ENCODE measurements around the gene MXD3.
A peak's percentile ranks its signal among the peaks of the same experiment; 100 is the strongest.
"Not testable (repeated sequence)": the region's sequence is repeated elsewhere in the genome, so short reads cannot be mapped to it uniquely, and the experiment has no call there.

Gene MXD3

DNA sequence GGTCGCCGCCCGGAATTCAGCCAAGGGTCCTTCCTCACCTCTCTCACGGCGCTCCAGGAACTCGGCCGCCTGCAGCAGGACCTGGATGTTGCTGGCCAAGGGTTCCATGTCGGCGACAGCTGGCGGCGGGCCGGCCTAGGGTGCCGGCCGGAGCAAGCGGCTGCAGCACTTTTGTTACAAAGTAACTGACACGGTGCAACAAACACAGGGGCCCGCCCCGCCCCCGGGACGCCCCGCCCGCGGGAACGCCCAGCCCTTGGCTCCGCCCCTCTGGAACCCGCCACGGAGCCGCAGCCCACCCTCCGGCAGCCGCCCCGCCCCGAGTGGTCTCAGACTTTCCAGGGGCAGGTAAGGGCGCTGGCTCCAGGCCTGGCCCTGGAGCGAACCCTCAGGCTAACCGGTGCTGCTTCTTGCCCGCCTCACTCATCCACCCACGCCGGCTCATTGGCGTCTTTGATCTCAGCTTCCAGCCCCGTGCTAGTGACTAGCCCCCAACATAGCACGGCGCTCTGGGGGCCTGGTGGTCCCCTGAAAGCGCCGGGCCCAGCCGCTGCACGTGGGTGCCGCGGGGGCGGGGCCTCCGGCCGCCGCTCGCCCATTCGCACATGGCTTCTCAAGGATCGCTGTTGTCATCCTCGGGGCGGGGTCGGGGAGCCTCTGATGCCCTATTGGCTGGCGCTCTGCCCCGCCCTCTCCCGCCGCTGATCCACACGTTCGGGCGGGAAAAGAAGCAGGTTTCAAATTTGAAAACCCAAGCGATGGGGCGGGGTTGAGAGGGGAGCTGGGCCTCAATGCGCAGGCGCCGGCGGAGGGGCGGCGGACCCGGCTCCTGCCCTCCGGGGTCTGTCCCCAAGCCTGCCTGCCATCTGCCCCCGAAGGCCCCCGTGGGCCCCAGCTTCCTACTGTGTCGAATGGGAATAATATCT is at the start of gene MXD3:
MXD3 (minus strand) TSS at position 176 of the 926 bp plus-strand sequence; CDS start at position 108, 68 bp downstream.
- peak; percentile 89 to 98 for DNase-seq (ENCODE audit: low read depth in 2 of 2)

DNA sequence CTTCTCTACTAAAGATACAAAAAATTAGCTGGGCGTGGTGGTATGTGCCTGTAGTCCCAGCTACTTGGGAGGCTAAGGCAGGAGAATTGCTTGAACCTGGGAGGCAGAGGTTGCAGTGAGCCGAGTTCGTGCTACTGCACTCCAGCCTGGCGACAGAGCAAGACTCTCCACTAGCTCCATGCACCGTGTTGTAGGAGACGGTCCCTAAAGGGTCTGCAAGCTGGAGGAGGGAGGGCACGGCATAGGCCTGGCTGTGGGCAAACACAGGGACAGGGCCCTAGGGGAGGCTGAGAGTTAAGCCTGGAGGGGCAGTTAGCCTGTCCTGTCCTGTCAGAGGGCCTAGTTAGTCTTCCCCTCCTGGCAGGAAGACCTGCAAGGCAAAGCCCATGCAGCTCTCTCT is 49.0 kb upstream of the MXD3 start:
- DNase-seq (ENCODE audit: low read depth in 2 of 2), result not testable (repeated sequence)

GRCh38 chr5:177359860-177360259 is 48.2 kb upstream of the MXD3 start:
- DNase-seq (ENCODE audit: low read depth in 2 of 2), result no peak

DNA sequence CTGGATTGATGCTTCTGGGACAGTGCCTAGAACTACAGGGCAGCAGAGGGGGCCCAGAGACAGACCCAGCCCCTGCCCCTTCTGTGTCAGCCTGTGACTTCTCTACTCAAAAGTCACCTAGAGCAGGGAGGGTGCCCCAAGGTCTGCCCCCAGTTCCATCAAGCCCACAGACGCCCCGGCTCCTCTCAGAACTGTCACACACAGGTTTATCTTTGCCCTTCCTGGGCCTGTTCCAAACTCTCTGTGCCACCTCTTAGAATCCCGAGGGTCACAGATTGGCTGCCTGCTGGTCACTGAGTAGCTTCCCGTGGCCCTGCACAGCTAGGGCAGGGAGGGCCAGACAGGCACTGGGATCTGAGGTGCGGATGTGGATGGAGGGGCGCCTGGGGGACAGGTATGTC is 47.8 kb upstream of the MXD3 start:
- no peak for DNase-seq (ENCODE audit: low read depth in 2 of 2)

DNA sequence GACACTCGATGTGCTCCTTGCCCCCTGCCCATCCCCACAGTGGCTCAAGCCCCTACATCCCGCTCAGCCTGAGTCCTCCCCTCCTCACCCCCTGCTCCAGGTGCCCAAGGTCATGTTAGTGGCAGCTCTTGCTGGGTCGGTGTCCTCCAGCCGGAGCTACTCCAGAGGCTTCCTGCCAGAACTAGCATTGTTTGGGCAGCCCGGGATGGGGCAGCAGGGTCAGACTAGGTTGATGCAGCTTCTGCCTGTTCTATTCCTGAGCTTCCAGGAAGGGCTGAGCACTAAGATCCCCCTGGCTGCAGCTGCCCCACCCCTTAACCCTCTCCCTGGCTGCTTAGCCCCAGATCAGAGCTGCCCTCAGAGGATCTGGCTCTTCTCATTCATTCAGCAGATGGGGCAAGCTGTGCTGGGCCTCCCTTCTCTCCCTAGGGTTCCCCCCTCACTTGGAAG is 46.7 kb upstream of the MXD3 start:
- DNase-seq (ENCODE audit: low read depth in 2 of 2), result no peak

- DNase-seq (ENCODE audit: low read depth in 2 of 2), result peak; percentile 33 to 49
Observed at GRCh38 chr5:177357459-177358351, 46.0 kb upstream of the MXD3 start, which contains the start of gene RGS14. Gene RGS14, plus strand, starts transcription at chr5:177357924. Its CDS starts 101 bp downstream, at chr5:177358025.

DNA sequence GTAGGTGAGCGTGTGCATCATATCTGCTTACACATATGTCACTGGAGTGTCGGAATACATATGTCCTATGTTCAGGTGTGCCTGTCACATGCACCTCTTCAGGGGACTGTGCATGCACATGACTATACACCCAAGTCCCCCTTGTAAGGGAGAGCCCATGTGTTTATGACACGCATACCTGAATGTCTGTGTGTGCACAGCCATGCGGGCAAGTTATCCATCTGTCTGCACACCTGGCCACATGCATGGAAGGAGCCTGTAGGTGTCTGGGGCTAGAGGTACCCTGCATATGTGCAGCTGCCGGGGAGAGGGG is 45.4 kb upstream of the MXD3 start:
- no peak for DNase-seq (ENCODE audit: low read depth in 2 of 2)

DNA sequence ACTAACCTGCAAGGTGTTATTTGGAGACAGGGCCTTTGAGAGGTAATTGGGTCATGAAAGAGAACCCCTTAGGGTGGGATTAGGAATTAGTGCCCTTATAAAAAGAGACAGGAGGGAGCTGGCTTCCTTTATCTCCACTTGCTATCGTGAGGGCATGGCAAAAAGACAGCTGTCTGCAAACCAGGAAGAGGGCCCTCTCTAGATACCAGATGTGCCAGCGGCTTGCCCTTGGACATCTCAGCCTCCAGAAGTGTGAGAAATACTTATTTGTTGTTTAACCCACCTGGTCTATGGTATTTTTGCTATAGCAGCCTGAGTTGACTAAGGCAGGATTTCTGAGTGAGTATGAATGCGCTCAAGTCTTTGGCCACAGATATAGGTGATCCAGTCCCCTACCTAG is 45.0 kb upstream of the MXD3 start:
- no peak for DNase-seq (ENCODE audit: low read depth in 2 of 2)

DNA sequence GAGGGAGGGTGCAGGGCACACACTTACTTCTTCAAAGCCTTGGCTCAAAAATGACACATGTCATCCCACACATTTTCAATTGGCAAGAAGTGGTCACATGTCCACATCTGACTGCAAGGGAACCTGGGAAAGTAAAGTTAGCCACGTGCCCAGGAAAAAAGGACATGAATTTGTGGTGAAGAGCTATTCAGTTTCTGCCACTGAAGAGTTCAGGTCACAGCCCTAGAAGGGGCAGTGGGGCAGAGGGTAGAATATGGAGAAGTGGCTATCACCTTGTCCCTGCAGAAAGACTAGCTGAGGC is 44.1 kb upstream of the MXD3 start:
- no peak for DNase-seq (ENCODE audit: low read depth in 2 of 2)

DNA sequence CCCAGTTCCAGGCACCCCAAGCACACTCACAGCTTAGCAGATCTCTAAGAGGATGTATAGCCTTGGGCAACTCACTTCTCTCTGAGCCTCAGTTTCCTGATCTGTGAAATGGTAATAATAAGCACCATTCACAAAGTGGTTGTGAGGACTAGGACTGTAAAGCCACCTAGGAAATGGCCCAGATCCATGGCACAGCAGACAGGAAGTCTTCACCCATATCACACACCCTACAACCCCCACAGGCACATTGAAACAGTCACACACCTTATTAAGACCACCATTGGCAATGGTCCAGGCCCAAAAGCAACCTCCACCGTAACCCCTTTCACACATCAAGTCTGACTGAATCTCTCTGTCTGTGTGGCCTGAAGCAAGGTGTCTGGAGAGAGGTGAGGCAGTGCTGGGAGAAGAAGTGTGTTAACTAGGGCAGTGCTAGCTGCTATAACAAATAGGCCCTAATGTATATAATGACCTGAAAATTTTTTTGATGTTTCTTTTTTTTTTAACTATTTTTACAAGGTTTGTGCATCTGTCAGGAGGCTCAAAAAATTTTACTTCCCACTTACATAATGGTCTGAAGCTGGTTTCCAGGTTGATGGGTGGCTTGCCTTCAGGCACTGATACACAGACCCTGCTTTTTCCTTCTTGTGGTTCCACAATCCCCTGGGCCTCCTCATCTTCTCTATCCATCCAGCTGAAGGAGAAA is 43.6 kb upstream of the MXD3 start:
- DNase-seq (ENCODE audit: low read depth in 2 of 2), result no peak

DNA sequence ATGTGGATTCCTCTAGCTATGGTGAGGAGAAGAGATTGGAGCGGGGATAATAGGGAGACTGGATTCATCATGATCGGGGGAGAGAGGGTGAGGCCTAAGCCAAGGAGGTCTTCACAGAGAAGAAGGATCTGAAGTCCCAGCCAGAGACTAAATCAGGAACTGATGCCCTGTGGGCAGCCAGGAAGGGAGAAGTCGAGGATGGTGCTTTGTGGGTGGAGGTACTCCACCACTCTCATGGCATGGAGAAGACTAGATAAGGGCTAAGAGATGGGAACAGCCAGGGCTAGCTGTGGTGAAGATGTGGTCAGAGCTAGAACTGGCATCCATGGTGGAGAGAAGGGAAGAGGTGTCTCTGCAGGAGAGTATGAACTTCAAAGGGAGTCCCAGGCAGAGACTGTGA is 43.0 kb upstream of the MXD3 start:
- no peak for DNase-seq (ENCODE audit: low read depth in 2 of 2)

GRCh38 chr5:177354256-177354655 is 42.6 kb upstream of the MXD3 start:
- no peak for DNase-seq (ENCODE audit: low read depth in 2 of 2)

DNA sequence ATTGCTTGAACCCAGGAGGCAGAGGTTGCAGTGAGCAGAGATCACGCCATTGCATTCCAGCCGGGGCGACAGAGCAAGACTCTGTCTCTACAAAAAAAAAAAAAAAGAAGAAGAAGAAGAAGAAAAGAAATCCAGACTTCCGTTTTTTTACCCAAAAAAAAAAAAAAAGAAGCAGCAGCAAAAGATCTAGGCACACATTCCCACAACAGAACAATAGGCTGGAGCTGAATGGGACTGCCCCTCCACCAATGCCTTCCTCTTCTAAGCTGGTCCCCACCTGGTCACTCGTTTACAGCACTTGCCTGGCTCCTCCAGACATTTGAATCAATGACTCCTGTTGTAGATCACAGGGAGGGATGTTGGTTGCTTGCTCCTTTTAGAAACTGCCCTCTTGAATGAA is 41.4 kb upstream of the MXD3 start:
- no peak for DNase-seq (ENCODE audit: low read depth in 2 of 2)

DNA sequence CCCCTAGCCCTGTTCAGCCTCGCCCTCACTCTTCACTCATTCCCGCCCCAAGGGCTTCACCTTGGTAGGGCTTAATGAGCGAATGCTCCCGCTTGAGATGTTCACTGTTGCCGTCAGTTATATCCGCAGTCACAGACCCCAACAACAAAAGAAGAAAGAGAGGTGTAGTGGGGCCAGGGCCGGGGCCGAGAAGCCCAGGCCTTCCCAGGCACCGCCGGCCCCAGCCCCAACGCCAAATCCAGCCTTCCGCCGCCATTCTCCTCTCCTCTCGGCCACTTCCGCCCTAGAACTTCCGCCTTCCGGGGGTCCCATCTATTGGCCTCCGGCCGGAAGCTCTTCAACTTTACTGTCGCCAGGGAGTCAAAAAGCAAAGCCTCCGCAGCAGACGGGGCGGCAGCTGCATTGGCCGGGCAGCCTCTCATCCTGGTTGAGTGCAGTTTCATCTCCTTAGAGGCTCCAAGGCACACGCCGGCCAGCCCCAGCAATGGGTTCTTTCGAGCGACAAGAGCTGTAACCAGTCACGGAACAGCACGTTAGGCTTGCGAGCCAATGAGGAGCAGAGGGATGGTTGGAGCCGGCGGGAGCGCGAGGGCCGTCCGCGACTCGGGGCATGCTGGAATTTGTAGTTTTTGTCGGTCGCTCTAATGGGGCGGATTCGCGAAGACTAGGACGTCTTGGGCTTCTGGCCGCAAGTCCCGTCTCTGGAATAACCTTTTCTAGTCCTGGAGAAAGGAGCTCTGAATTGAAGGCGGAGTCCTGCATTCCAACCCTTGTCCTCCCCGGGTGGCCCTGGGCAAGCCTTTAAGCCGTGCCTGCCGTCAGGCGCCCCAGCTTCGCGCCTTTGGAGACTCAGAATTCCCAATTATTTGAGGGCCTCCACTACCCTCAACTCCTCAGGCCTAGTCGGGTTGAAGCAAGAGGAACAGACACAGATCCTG is 40.0 kb upstream of the MXD3 start, which contains the start of gene LMAN2:
LMAN2 (minus strand) TSS at position 277 of the 938 bp plus-strand sequence; CDS start at position 256, 21 bp downstream.
- peak; percentile 85 to 86 for DNase-seq (ENCODE audit: low read depth in 2 of 2)

DNA sequence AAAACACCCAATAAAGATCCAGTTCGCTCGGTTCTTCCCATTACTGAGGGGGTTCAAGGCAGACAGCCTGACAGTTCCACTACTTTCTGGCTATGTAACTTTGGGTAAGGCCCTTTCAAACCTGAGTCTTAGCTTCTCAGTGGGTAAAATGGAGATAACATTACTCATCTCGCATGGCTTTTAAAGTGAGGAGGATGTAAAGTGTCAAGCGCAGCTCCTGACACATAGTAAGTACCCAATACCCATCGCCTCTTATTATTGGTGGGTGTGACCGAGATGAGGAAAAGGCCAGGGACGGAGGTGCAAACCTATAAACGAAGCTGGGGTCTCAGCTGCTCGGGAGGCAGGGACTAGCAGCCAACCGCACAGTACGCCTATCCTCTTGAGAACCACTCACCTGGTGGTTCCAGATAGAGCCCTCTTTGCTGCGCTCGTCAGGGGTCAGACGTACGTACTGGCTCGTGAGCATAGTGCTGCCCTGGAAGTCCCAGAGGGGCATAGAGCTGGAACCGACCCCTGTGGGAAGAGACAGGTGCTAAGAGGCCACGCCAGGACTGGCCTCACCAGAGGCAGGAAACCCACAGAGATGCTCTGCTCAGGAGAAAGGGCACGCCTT is 39.2 kb upstream of the MXD3 start:
- no peak for DNase-seq (ENCODE audit: low read depth in 2 of 2)

DNA sequence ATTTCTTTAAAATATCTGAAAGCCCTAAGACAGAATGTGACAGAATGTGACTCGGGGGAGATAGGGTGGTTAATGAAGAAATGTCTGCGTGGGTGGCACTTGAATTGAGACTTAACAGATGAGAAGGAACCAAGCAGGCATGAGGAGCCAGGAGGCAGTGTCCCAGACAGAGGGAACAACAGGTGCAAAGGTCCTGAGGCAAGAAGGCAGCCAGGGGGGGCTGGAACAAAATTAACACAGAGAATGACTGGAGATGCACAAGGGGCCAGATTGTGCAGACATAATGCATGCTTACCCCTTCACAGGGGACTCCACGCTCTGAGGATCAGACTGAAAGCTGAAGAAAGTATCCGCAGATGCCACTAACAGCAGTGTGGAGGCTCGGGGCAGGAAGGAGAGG is 38.1 kb upstream of the MXD3 start:
- no peak for DNase-seq (ENCODE audit: low read depth in 2 of 2)

DNA sequence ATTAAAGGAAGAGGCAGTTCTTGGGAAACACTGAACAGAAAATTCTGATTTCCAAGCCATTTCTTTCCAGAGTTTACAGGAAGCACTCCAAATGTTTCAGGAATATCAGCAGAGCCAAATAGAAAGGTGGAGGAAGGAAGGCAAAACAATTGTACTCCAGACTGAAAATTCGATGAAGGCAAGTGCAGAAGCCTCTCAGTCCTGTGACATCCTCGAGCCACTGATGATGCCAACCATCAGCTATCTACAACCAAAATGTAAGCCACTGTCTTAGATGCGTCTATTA is 37.6 kb upstream of the MXD3 start:
- DNase-seq (ENCODE audit: low read depth in 2 of 2), result no peak

GRCh38 chr5:177347699-177348098 is 36.0 kb upstream of the MXD3 start:
- DNase-seq (ENCODE audit: low read depth in 2 of 2), result no peak

- DNase-seq (ENCODE audit: low read depth in 2 of 2), result no peak
Observed at GRCh38 chr5:177346820-177347219, 35.1 kb upstream of the MXD3 start.

GRCh38 chr5:177344891-177345290 is 33.2 kb upstream of the MXD3 start:
- DNase-seq (ENCODE audit: low read depth in 2 of 2), result no peak

DNA sequence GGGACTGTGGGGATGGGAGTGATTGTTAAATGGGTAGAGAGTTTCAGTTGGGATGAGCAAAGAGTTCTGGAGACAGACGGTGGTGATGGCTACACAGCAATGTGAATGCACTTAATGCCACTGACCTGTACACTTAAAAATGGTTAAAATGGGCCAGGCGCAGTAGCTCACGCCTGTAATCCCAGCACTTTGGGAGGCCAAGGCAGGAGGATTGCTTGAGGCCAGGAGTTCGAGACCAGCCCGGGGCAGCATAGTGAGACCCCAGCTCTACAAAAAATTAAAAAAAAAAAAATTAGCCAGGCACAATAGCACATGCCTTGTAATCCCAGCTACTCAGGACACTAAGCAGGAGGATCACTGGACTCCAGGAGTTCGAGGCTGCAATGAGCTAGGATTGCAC is 32.1 kb upstream of the MXD3 start:
- no peak for DNase-seq (ENCODE audit: low read depth in 2 of 2)
